Right ventricle myocardium inferior (tissue), 1 donor: Measurements from ENCODE around the gene GORAB. TPM values are rescaled to one million over a fixed set of nuclear protein-coding genes. Genes with fewer than 3 reads are reported as not detected.
A peak's percentile ranks its signal among the peaks of the same experiment; 100 is the strongest.

ENCODE experiments used
- ATAC-seq: fragments of 200-7000 bp; cut with Tn5 transposase; one replicate; pipeline ENCODE4 v1.9.1; 2020; ENCODE audit warnings: mild to moderate bottlenecking, moderate library complexity
- DNase-seq: peaks from one replicate; pipeline ENCODE4 v3.0.0; 2021; ENCODE audit errors: missing footprints
- intact Hi-C: fragments of 100-400 bp; cut with DNase I; formaldehyde crosslinking; loops from one replicate; pipeline ENCODE4 v1.11.0; 2022
- long read RNA-seq: library from polyadenylated mRNA; unstranded; transcript quantifications from one replicate; pipeline ENCODE4 v2.0.0, GENCODE V29; 2021
- total RNA-seq: library from RNA; stranded (reverse); fragmentation: NEBNext Ultra II Directional; extraction: Animal tissue kit (Norgen Biotek cat#: 25700); gene quantifications from one replicate; pipeline ENCODE4 v1.2.1, GENCODE V29; 2021
- donor health status: DM: no; HTN: yes; CAD: no; lungs with severe emphysema.

Gene GORAB
- 7.8 TPM for total RNA-seq
- long read RNA-seq, partial matches to known transcripts, result 0 of 3 reads
- long read RNA-seq, other reads (novel, unspliced or antisense), result 0 of 3 reads

- DNase-seq (peak; percentile 96), ATAC-seq (peak; percentile 98)
- intact Hi-C loops, result loop anchor here (1.0 to 10.0 kb wide), 6 partner anchors 117 to 460 kb away; partner anchors contain the start of genes KIFAP3 and PRRX1
Measured at GRCh38 chr1:170531758-170532657, at the start of gene GORAB. Gene GORAB (plus strand): TSS chr1:170532166. CDS start chr1:170532224, 58 bp downstream.

GRCh38 chr1:170483051-170483450 is 48.9 kb upstream of the GORAB start:
- ATAC-seq (no peak), DNase-seq (no peak)
- intact Hi-C loops, result no loop called here

GRCh38 chr1:170487503-170487902 is 44.5 kb upstream of the GORAB start:
- intact Hi-C loops, result no loop called here
- ATAC-seq, result no peak
- no peak for DNase-seq

GRCh38 chr1:170491291-170491690 is 40.7 kb upstream of the GORAB start:
- DNase-seq (no peak), ATAC-seq (no peak)
- intact Hi-C loops, result no loop called here

GRCh38 chr1:170494369-170494768 is 37.6 kb upstream of the GORAB start:
- ATAC-seq, result peak; percentile 59
- intact Hi-C loops, result no loop called here
- peak; percentile 27 for DNase-seq

- ATAC-seq, result no peak
- DNase-seq, result no peak
- intact Hi-C loops, result no loop called here
Measured at GRCh38 chr1:170495006-170495405, 37.0 kb upstream of the GORAB start.

- DNase-seq (no peak), ATAC-seq (no peak)
- intact Hi-C loops, result no loop called here
Measured at GRCh38 chr1:170498876-170499275, 33.1 kb upstream of the GORAB start.

GRCh38 chr1:170503665-170504064 is 28.3 kb upstream of the GORAB start:
- ATAC-seq, result no peak
- intact Hi-C loops, result no loop called here
- DNase-seq, result no peak

- no peak for ATAC-seq
- DNase-seq, result no peak
- intact Hi-C loops, result no loop called here
Measured at GRCh38 chr1:170510163-170510562, 21.8 kb upstream of the GORAB start.

- DNase-seq, result no peak
- intact Hi-C loops, result no loop called here
- ATAC-seq, result no peak
Measured at GRCh38 chr1:170511038-170511437, 20.9 kb upstream of the GORAB start.

- ATAC-seq (no peak), DNase-seq (no peak)
Measured at GRCh38 chr1:170513138-170513537, 18.8 kb upstream of the GORAB start.

GRCh38 chr1:170518185-170518834 is 13.7 kb upstream of the GORAB start:
- no peak for ATAC-seq
- no peak for DNase-seq
- intact Hi-C loops, result no loop called here

More at GRCh38 chr1:170513138-170513537, 18.8 kb upstream of the GORAB start:
- intact Hi-C loops, result no loop called here

GRCh38 chr1:170518965-170519364 is 13.0 kb upstream of the GORAB start:
- no peak for DNase-seq
- intact Hi-C loops, result no loop called here

GRCh38 chr1:170520601-170521000 is 11.4 kb upstream of the GORAB start:
- ATAC-seq (no peak), DNase-seq (no peak)
- intact Hi-C loops, result no loop called here

More at GRCh38 chr1:170518965-170519364, 13.0 kb upstream of the GORAB start:
- no peak for ATAC-seq

GRCh38 chr1:170521818-170522217 is 10.1 kb upstream of the GORAB start:
- ATAC-seq, result no peak
- DNase-seq, result no peak
- intact Hi-C loops, result no loop called here

- ATAC-seq, result no peak
- no peak for DNase-seq
- intact Hi-C loops, result loop anchor here (1.0 to 10.0 kb wide), 5 partner anchors 116 to 459 kb away; partner anchors contain the start of gene KIFAP3
Measured at GRCh38 chr1:170530972-170531757, 801 bp upstream of the GORAB start.

- ATAC-seq, result no peak
- intact Hi-C loops, result loop anchor here (2.0 to 10.0 kb wide), 5 partner anchors 118 to 461 kb away; partner anchors contain the start of genes KIFAP3 and PRRX1
- no peak for DNase-seq
Measured at GRCh38 chr1:170533298-170533697, 1.3 kb downstream of the GORAB start.

- no peak for DNase-seq
- no peak for ATAC-seq
- intact Hi-C loops, result loop anchor here (5.0 to 10.0 kb wide), 4 partner anchors 120 to 462 kb away; partner anchors contain the start of gene KIFAP3
Measured at GRCh38 chr1:170534626-170535147, 2.7 kb downstream of the GORAB start.
